ENCODE data around the gene SPHK1. TPM values are rescaled to one million over a fixed set of nuclear protein-coding genes. Genes with fewer than 3 reads are reported as not detected.

The SPHK1 gene
- total and polyA plus RNA-seq, 11 donors = 2.6 to 20.5 (median 4.6) TPM

- H3K36me3 ChIP-seq = peaks cover 0 to 31% (median 27%) of the 10 kb centered on the region in 9 donors
- WGBS, 4 donors = 93 to 99% (median 97%) methylated on average over 5 of the region's 5 CpGs
- no peaks in the 10 kb centered on the region for H3K9me3 ChIP-seq
- H3K27me3 ChIP-seq = no peaks in the 10 kb centered on the region
- ATAC-seq (no peak), DNase-seq (no peak)
- TF ChIP-seq POLR2A (IDR thresholded peaks at IDR 0.05) (no peak), CTCF (IDR thresholded peaks at IDR 0.05) (no peak)
- H3K4me3 ChIP-seq = no peak overlapping the region
- H3K4me1 ChIP-seq = peaks cover 0 to 30% (median 13%) of the 10 kb centered on the region in 12 donors
- H3K27ac ChIP-seq = no peak overlapping the region
- intact Hi-C loops (cut with DNase I) = loop anchor here in 3 of 10 donors (2.0 to 5.0 kb wide), 4 partner anchors 20 to 48 kb away; no protein-coding TSS in a partner anchor
These were observed 33.9 kb upstream of the SPHK1 start for GRCh38 chr17:76350463-76350862.

GRCh38 chr17:76351526-76352071 is 32.8 kb upstream of the SPHK1 start:
- Histone ChIP-seq H3K4me3 (peak overlapping the region in 3 of 12 donors; percentile 68 to 100 (median 97)), H3K4me1 (peaks cover 0 to 30% (median 13%) of the 10 kb centered on the region in 12 donors), H3K27me3 (no peaks in the 10 kb centered on the region), H3K27ac (peak overlapping the region in 8 of 12 donors; percentile 15 to 42 (median 36)), H3K36me3 (peaks cover 0 to 20% (median 16%) of the 10 kb centered on the region in 9 donors), H3K9me3 (no peaks in the 10 kb centered on the region)
- TF ChIP-seq CTCF (IDR thresholded peaks at IDR 0.05) = no peak
- no peak for TF ChIP-seq POLR2A (IDR thresholded peaks at IDR 0.05)
- intact Hi-C loops (cut with DNase I) = loop anchor here in 3 of 10 donors (2.0 to 5.0 kb wide), 4 partner anchors 19 to 49 kb away; no protein-coding TSS in a partner anchor
- DNase-seq (no peak), ATAC-seq (no peak)
- 58 to 63% (median 62%) methylated on average over 9 of the region's 9 CpGs for WGBS, 4 donors

GRCh38 chr17:76353004-76353598 is 31.3 kb upstream of the SPHK1 start:
- peak; percentile 25 to 65 (median 40) for DNase-seq
- intact Hi-C loops (cut with DNase I) = loop anchor here in 3 of 10 donors (5.0 kb wide), 3 partner anchors 34 to 51 kb away; no protein-coding TSS in a partner anchor
- no peak for TF ChIP-seq CTCF (IDR thresholded peaks at IDR 0.05)
- TF ChIP-seq POLR2A (IDR thresholded peaks at IDR 0.05) = no peak
- H3K9me3 ChIP-seq = no peaks in the 10 kb centered on the region
- peaks cover 0 to 30% (median 13%) of the 10 kb centered on the region in 12 donors for H3K4me1 ChIP-seq
- 0 to 1% (median 0%) methylated on average over 15 to 51 of the region's 51 CpGs for WGBS, 4 donors
- peak overlapping the region; percentile 72 to 99 (median 90) for H3K27ac ChIP-seq
- peak in 2 of 4 donors; percentile 7 to 33 for ATAC-seq
- peak overlapping the region; percentile 64 to 100 (median 94) for H3K4me3 ChIP-seq
- H3K27me3 ChIP-seq = no peaks in the 10 kb centered on the region
- peaks cover 0 to 5% (median 3%) of the 10 kb centered on the region in 9 donors for H3K36me3 ChIP-seq
